Body of pancreas (tissue), 4 donors: ENCODE data around the gene GALNT5. TPM values are rescaled to one million over a fixed set of nuclear protein-coding genes. Genes with fewer than 3 reads are reported as not detected.

ENCODE experiments used
- ATAC-seq: fragments of 150-250 bp; one replicate; pipeline ENCODE4 v1.9.1; 2016
- DNase-seq, 4 donors: peaks; one replicate each; pipeline ENCODE4 v3.0.0-alpha.2; 2019
- H3K27ac ChIP-seq, 4 donors: fragments of 200-600 bp; sonication (generic); 1 replicate in 3 of 4; 2 replicates in 1 of 4; pipeline versions ENCODE4 v1.5.1 to v1.6.1; 2016 to 2019; ENCODE audit warnings: mild to moderate bottlenecking in 1 of 4, mixed read lengths in 1 of 4, moderate library complexity in 1 of 4
- H3K27me3 ChIP-seq, 2 donors: fragments of 200-600 bp; sonication (generic); one replicate each; pipeline ENCODE4 v1.6.0; 2016; ENCODE audit warnings: mild to moderate bottlenecking in 1 of 2
- H3K36me3 ChIP-seq, 2 donors: fragments of 200-600 bp; sonication (generic); replicated peaks in 1 of 2; 2 replicates each; pipeline ENCODE4 v1.5.1; 2016; ENCODE audit warnings: low read depth in 2 of 2; ENCODE audit not compliant: insufficient read depth in 1 of 2
- H3K4me1 ChIP-seq: fragments of 200-600 bp; sonication (generic); one replicate; pipeline ENCODE4 v1.6.0; 2016
- H3K4me3 ChIP-seq, 2 donors: fragments of 200-600 bp; sonication (generic); 1 replicate in 1 of 2; 2 replicates in 1 of 2; pipeline ENCODE4 v1.5.1; 2016 to 2019
- H3K9me3 ChIP-seq, 3 donors: fragments of 200-600 bp; sonication (generic); 1 replicate in 2 of 3; 2 replicates in 1 of 3; pipeline ENCODE4 v1.5.1; 2016
- CTCF ChIP-seq, 7 experiments: fragments of 450-650 bp in 4 of 7; fragments of 200-600 bp in 3 of 7; sonication (generic) in 3 of 7; IDR thresholded peaks; one replicate each; pipeline ENCODE4 v1.5.1; 2016 to 2019; ENCODE audit warnings: antibody characterized with exemption in 7 of 7
- POLR2A ChIP-seq, 3 donors: fragments of 450-650 bp; IDR thresholded peaks; one replicate each; pipeline ENCODE4 v1.6.1; 2016; ENCODE audit warnings: antibody characterized with exemption in 3 of 3, mild to moderate bottlenecking in 2 of 3
- WGBS, 2 donors: methylation state at CpG; one replicate each; pipeline ENCODE4 v1.1.5; 2017; 5-methylcytosine and 5-hydroxymethylcytosine counted together
- intact Hi-C: fragments of 100-400 bp; cut with DNase I; formaldehyde crosslinking; loops from one replicate; pipeline ENCODE4 v1.15.1; 2023
- total RNA-seq, 2 donors: library from RNA; depleted of rRNA; stranded (reverse); fragments of >200 nt; gene quantifications; one replicate each; pipeline ENCODE4 v1.1.0, GENCODE V29; 2016

The GALNT5 gene
- total RNA-seq, 2 donors from 2014 or later, result 3.1 TPM; not detected in 1

- H3K27ac ChIP-seq, result no peak within 1 kb of the TSS
- TF ChIP-seq CTCF (IDR thresholded peaks at IDR 0.05), result no peak
- no peak for TF ChIP-seq POLR2A (IDR thresholded peaks at IDR 0.05)
- DNase-seq (no peak), ATAC-seq (no peak)
- H3K4me3 ChIP-seq, result no peak within 1 kb of the TSS
- intact Hi-C loops, result no loop called here
- H3K36me3 ChIP-seq, result no peaks in the 10 kb centered on the region
- H3K27me3 ChIP-seq, result no peaks in the 10 kb centered on the region
- no peaks in the 10 kb centered on the region for H3K9me3 ChIP-seq
- H3K4me1 ChIP-seq, result peaks cover 18% of the 10 kb centered on the region
These were observed 68.3 kb downstream of the GALNT5 start, which contains the start of gene ERMN for GRCh38 chr2:157325786-157326185. TSS of gene ERMN (minus strand) at chr2:157325824. CDS start at chr2:157325642, 182 bp downstream.

- ATAC-seq, result no peak
- TF ChIP-seq CTCF (IDR thresholded peaks at IDR 0.05) (no peak), POLR2A (IDR thresholded peaks at IDR 0.05) (no peak)
- Histone ChIP-seq H3K4me3 (no peak overlapping the region), H3K9me3 (no peaks in the 10 kb centered on the region), H3K36me3 (no peaks in the 10 kb centered on the region), H3K27ac (no peak overlapping the region), H3K4me1 (peaks cover 22% of the 10 kb centered on the region), H3K27me3 (no peaks in the 10 kb centered on the region)
- DNase-seq, result no peak
- intact Hi-C loops, result no loop called here
- WGBS, 2 donors, result 67 to 76% methylated on average over 3 of the region's 3 CpGs
These were observed 69.2 kb downstream of the GALNT5 start for GRCh38 chr2:157326698-157327097.

- WGBS, 2 donors, result 62 to 69% methylated on average over 3 of the region's 3 CpGs
- Histone ChIP-seq H3K9me3 (no peaks in the 10 kb centered on the region), H3K36me3 (no peaks in the 10 kb centered on the region), H3K4me1 (peaks cover 22% of the 10 kb centered on the region), H3K27me3 (no peaks in the 10 kb centered on the region), H3K4me3 (no peak overlapping the region), H3K27ac (no peak overlapping the region)
- intact Hi-C loops, result no loop called here
- ATAC-seq (no peak), DNase-seq (no peak)
- TF ChIP-seq CTCF (IDR thresholded peaks at IDR 0.05) (no peak), POLR2A (IDR thresholded peaks at IDR 0.05) (no peak)
These were observed 69.7 kb downstream of the GALNT5 start for GRCh38 chr2:157327200-157327599.

- peak; percentile 86 to 91 (median 86) for DNase-seq
- TF ChIP-seq CTCF (IDR thresholded peaks at IDR 0.05) (peak; percentile 78 to 96 (median 83)), POLR2A (IDR thresholded peaks at IDR 0.05) (no peak)
- Histone ChIP-seq H3K36me3 (no peaks in the 10 kb centered on the region), H3K4me3 (no peak overlapping the region), H3K27me3 (no peaks in the 10 kb centered on the region), H3K27ac (no peak overlapping the region), H3K9me3 (no peaks in the 10 kb centered on the region), H3K4me1 (peaks cover 22% of the 10 kb centered on the region)
- peak; percentile 80 for ATAC-seq
- intact Hi-C loops, result no loop called here
- 42% methylated on average over 11 of the region's 11 CpGs for WGBS, 2 donors
These were observed 70.4 kb downstream of the GALNT5 start for GRCh38 chr2:157327621-157328500.
